ENCODE measurements around the gene DES.

GRCh38 chr2:219400562-219400961 is 17.6 kb upstream of the DES start:
- TF ChIP-seq POLR2A (IDR thresholded peaks at IDR 0.05; ENCODE audit: low read length) (no peak), GATA1 (IDR thresholded peaks at IDR 0.05; ENCODE audit: low read depth, low read length) (no peak)

All from erythroblast (primary cell).